ENCODE measurements around the gene EPOP.

EPOP gene

DNA sequence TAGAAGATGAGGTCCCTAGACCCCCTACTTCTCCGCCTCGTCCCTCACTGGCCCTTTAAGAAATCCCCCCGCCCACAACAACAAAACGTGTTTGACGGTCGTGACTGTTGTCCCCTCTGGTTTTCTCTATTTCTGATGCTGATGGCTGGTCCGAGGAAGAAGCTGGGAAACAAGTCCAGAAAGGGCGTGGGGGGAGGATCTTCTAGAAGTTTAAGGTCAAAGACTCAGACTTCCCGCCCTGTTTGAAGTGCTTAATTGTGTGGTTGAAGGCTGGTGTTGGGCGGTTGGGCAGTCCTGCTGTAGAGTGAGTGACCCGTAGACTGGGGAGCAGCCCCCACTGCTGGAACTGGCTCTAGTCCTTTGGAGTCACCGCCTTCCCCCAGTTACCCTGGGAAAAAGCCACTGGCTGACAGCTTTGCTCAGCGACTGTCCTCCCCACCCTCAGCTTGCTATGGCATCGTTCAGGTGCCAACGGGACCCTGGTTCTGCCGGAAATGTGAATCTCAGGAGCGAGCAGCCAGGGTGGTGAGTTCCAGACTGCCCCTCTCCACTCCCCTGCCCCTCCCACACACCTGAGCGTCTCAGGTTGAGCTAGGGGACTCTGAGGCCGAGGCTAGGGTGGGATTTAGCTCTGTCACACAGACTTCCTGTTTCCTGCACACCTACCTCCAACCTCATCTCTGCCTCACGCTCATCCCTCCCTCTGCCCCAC lies 31.9 kb upstream of the EPOP start:
- in situ Hi-C loops (cut with HindIII; ENCODE audit: low sequenced_read_pairs), result loop anchor here (5.0 kb wide), 1 partner anchor 34 kb away; the partner anchor contains the start of gene EPOP

DNA sequence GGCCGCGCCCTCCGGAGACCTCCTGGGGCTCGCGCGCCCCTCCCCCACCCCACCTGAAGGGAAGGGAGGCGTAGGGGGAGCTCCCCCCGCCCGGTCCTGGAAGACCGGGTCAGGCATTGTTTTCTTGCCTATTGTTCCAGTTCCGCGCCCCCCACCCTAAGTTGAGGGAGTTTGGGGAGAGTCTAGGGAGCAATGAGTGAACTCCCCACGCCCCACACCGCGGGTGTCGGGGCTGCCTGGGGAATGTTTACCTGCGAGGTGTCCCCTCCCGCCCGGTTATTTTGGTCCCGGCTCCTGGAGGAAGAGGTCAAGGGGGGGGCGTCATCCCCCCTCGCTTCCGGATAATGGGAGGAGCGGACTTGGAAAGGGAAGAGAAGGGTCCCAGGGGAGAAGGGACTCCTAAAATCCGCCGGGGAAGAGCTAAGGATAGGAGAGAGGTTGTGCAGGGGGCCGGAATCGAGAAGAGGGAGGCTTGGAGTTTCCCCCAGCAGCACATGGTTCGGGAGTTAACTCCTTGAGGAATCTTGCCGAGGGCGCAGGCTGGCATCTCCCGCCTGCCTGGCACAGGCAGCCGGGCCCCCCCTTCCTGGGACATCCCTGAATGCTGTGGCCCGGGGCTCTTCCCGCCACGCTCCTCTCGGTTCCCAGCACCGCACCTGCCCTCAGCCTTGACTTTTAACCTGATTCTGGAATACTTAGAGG lies 31.2 kb upstream of the EPOP start:
- in situ Hi-C loops (cut with HindIII; ENCODE audit: low sequenced_read_pairs), result loop anchor here (5.0 kb wide), 1 partner anchor 34 kb away; the partner anchor contains the start of gene EPOP

DNA sequence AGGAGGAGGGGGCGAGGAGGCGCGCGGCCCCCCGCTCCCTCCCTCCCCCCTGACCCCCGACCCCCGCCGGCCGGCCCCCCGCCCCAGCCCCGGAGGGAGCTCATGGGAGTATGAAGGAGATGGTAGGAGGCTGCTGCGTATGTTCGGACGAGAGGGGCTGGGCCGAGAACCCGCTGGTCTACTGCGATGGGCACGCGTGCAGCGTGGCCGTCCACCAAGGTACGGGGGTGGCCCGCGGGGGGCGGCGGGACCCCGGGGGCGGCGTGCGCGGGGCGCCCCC lies 30.7 kb upstream of the EPOP start:
- in situ Hi-C loops (cut with HindIII; ENCODE audit: low sequenced_read_pairs), result loop anchor here (5.0 kb wide), 1 partner anchor 33 kb away; the partner anchor contains the start of gene EPOP

DNA sequence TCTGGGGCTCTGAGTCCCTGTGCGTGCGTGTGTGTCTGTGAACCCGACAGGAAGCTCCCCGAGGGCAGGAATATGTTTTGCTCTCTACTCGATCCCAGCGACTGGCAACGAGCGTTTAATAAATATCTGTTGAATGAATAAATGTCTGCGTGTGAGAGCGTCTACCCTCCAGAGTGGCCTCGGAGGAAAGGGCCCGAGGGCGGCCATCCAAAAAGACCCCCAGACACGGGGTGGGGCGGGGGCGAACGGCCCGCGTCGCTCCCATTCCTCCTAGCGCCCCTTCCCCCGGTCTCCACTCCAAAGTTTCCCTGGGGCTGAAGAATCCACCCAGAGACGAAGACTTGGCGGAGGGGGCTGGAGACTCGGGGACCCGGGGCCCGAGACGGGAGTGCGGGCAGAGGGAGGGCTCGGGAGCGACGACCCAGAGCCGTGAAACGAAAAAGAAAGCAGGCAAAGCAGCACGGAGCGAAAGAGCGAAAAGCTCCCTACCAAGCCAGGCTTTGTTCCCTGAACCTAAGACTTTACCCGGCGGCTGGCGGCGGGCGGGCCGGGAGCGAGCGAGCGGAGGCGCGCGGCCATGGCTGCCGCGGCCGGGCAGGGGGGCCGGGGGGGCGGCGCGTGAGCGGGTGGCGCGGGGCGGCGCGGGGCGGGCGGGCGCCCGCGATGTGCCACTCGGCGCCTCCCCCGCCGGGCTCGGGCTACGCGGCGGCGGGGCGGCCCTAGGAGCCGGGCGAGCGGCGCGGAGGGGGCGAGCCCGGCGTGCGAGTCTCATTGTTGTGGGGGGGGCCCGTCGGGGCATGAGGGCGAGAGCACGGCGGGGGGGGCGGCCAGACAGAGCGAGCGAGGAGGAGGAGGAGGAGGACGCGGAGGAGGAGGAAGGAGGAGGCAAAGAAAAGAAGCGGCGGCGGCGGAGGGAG lies 30.1 kb upstream of the EPOP start, which contains the start of gene MLLT6:
MLLT6 (plus strand) TSS at position 668 of the 917 bp plus-strand sequence. CDS start 360 bp downstream, outside the sequence.
- in situ Hi-C loops (cut with HindIII; ENCODE audit: low sequenced_read_pairs), result loop anchor here (5.0 kb wide), 1 partner anchor 33 kb away; the partner anchor contains the start of gene EPOP

DNA sequence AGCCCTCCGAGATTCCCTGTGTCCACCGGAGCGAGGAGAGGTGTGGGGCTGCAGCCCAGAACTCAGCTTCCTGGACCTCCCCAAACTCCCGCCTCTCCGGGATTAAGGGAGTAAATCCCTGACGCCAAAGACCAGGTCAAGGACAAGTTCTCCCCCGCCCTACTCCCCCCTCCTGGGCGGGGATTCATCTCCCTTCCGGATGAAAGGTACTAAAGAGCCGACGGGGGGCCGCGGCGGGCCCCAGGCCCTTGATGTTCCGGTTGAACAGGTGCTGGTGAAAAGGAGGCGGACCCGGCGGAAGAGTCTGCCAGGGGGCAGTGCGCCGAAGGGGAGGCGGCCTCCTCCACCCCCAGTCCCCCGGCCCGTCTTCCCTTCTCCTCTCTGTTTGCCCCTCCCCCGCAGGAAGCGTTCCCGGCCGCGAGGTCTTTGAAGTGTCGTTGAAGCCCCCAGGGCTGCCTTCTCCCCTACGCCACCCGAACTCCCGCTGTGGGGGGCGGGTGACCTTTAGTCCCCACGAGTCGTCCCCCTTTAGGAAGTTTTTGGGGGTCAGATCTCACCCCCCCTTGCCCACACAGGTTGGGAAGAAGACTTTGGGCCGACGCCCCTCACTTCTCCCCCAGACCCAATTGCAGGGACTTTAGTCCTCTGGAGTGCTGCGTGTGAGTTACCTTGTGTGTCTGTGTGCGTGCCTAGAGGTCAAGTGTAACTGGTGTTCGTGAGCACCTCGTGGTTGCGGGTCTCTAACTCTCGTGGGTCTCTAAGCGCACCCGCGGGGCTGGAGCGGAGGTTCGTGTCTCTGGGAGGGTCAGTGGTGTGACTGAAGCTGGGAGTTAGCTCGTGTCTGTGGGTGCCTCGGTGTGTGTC lies 29.2 kb upstream of the EPOP start:
- in situ Hi-C loops (cut with HindIII; ENCODE audit: low sequenced_read_pairs), result no loop called here

DNA sequence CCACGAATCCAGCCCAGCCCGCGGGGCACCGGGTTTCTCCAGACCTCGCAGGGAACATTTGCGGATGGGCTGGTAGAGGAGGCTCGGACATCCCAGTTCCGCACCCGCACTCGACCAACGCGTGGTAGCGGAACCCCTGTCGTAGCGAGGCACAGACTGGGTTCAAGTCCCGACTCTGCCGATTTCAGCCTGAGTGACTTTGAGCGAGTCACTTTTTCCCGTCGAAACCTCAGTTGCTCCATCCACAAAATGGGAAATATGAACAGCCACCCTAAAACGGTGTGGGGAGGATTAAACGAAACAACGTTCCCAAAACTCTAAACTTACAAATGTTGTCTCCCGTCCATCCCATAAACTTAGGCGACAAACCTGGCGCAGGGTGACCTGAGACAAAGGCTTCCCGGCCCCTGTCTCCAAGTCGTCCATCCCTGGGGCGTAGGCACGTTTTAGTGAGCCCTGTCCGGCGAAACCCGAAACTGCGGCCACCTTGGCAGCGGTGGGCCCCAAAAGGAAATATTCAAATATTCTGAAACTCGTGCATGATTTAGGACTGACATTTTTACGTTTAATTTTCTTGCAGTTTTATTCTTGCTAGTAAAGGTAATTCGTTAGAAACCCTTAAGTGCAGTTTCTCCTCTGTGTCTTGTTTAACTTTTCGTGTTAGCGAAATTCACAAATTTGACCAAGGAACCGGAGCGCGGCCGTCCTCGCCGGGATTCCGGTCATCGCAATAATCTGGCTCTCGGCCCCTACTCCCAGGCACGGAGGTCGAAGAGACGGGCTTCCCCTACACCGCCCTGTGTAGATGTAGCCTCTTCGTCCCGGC lies 28.4 kb upstream of the EPOP start:
- in situ Hi-C loops (cut with HindIII; ENCODE audit: low sequenced_read_pairs), result no loop called here

DNA sequence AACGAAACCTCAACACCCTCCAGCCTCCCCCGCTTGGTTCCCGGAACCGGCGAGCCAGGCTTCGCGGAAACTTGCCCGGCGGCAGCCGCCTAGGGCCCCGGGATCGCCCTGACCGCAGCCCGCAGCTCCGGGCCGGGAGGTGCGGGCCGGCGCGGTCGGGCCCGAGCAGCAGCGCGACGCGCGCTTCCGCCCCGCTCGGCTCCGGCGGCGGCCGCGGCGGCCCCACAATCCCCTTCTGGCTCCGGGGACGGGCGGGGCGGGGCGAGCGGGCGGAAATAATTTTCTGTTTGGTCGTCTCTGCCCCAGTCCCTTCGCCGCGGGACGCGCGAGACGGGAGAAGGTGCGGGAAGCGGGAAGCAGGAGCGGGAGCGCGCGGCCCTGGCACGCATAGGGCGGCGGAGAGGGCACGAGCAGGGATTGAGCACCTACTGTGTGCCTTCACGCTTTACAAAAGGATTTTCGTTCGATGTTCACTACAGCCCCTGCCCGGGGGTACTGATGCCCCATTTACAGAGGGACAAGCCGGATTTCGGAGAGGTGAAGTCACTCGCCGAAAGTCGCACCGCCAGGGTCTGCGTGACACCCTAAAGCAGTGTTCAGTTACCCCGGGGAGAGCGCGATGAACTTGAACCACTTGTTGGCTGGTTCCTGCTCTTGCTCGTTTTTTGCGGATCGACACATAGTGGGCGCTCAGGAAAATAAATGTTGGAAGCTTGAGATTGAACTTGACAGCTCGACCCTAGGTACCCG lies 27.6 kb upstream of the EPOP start:
- in situ Hi-C loops (cut with HindIII; ENCODE audit: low sequenced_read_pairs), result no loop called here

DNA sequence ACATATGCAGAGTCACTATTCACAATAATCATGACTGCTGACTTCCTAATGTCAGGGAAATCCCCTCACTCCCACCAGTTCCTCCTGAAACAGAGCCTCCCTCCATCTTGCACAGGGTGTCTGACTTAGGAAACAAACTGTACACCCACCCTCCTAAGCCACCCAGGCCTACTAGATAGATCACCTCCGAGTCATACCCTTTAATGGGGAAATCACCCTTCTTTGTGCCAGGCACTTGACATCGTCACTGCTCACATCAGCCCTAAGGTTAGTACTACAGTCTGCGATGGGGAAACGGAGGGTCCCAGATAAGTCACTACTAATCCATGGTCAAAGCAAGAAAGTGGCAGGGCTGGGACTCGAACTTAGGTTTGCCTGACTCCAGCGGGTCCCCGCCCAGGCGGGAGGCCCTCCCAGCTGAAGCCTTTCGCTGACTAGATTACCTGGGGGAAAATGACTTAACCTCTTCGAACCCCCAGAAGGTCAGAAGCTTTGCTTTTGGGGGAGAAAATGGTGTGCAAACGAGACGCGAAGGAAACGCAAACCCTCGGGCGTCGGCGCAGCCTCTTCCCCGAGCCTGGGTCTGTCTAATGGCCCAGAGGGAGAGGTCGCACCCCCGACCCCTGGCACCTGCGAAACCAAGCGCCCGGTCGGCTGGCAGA lies 26.9 kb upstream of the EPOP start:
- in situ Hi-C loops (cut with HindIII; ENCODE audit: low sequenced_read_pairs), result no loop called here

DNA sequence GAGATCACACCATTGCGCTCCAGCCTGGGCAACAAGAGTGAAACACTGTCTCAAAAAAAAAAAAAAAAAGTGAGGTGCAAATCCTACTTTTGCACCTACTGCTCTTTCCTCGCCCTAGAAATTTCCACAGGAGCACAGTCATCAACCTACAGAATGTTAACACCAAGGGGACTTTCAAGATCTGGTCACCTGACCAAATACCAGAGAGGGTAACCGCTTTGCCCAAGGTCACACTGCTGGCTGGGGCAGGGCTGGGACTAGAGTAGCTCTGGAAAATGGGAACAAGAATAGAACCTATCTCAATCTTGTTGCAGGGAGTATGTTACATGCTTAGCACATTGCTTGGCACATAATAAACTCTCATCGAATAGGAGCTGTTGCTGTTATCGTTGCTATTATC lies 24.0 kb upstream of the EPOP start:
- in situ Hi-C loops (cut with HindIII; ENCODE audit: low sequenced_read_pairs), result no loop called here

DNA sequence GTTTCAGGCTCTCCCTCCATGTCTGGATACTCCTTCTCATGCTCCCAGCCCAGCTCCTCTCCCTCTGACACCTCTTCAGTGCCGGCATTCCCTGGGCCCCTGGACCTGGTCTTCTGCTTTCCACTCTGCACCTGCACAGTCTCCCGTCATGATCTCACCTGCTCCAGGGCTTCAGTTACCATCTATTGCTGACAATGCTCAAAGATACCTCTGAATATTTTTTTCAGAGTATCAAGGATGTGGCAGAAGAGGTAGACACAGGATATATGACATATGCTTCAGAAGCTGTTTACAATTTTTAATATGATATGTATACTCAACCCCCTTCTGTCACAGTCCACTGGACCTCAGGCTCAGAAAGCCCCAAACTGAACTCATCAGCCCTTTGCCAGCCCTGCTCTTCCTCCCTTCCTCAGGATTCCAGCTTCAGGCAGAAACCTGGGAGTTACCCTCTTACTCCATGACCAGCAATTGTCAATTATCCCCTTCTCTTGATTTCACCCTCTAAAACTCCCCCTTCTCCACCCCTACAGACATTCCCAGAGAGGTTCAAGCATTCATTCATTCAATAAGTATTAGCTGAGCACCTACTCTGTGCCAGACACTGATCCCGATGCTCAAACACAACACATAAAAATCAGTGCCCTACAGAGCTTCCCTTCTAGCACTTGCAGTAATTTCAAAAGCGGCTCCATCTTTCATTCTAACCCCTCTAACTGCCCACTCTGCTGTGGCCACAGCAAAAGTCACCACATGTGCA lies 22.5 kb upstream of the EPOP start:
- in situ Hi-C loops (cut with HindIII; ENCODE audit: low sequenced_read_pairs), result no loop called here

DNA sequence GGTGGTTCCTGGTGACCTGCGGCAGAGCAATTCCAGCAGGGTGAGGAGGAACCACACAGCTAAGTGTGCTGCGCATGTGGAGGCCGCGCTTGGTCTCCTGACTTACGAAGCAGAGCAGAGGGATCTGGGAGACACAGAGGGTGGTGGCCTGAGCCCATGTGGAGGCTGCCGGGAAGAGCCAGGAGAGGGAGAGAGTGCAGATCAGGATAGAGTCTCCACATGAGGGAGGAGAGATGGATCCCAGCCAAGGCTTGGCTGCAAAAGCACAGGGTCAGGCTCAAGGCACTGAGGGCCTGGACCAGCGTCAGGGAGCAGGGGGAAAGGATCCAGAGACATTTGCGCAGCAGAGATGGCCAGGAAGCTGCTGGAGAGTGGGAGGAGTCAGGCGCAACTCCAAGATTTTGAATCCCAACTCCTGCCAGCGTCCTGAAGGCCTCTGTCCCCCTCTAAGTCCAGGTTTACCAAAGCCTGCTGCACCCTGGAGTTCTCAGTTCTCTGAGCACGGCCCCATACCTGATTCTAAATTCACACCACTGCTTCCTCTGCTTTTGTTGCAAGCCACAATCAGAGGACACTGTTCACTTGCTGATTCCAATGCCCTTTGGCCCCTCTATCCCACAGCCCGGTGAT lies 19.1 kb upstream of the EPOP start:
- in situ Hi-C loops (cut with HindIII; ENCODE audit: low sequenced_read_pairs), result no loop called here

DNA sequence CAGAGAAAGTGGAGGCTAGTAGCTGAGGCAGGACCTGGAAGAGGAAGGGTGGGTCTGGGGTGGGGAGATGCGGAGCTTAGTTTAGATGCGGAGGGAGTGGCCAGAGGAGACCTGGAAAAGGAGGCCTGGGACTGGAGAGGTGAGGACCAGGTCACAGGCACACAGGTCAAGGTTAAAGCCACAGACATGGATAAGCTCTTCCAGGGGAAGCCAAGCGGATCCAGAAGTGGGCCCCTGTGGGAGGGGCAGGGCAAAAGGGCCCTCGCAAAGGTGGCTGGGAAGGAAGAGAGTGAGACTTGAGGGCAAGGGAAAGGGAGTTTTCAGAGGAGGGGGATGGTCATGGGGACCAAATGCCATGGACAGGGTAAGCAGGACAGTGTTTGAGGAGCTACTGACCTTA lies 16.4 kb upstream of the EPOP start:
- in situ Hi-C loops (cut with HindIII; ENCODE audit: low sequenced_read_pairs), result no loop called here

DNA sequence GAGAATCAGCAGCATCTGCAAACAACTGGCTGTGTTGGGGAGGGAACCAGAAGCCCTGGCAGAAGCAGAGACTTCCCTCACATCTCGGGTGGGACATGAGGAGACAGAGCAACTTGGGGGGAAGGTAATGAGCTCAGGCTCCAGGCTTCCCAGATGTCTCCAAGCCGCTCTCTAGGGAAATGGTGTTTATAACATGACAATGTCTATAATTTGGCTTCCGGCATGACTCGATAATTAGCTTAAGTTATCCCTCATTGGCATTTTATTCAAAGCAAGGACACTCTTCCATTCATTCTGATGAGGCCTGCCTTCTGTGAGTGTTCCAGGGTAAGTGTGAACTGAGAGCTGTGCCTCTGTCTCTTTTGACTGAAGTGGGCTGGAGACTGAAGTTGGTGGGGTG lies 15.6 kb upstream of the EPOP start:
- in situ Hi-C loops (cut with HindIII; ENCODE audit: low sequenced_read_pairs), result no loop called here

DNA sequence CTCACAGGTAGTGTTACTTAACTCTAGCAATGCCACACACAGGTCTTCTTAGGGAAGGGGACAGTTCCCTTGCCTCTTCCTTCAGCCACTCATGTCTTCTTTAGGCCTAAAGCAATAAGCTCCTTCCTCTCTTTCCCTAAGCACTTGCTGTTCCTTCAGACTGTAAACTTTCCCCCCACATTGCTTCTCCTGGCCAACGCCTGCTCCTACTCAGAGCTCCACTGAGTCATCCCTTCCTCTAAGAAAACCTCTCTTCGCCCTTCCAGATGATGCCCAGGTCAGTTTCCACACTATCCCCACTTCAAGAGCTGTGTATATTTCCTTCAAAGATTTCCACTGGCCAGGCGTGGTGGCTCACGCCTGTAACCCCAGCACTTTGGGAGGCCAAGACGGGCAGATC lies 12.5 kb upstream of the EPOP start:
- in situ Hi-C loops (cut with HindIII; ENCODE audit: low sequenced_read_pairs), result loop anchor here (10.0 kb wide), 1 partner anchor 252 kb away; no protein-coding TSS in a partner anchor

DNA sequence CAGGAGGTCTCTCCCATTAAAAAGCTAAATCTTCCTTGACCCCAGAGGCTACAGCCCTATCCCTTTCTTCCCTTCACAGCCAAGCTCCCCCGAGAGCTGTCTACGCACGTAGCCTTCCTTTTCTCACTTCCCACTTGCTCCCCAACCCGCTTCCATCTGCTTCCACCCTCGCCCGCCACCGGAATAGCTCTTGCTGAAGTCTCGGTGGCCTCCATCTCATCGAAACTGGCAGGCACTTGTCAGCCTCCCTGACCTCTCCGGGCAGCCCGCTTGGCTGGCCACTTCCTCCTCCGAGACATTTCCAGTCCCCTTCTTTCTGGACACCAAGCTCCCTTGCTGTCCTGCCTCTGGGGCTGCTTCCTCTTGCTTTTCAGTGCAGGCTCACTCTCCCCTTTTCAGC lies 10.7 kb upstream of the EPOP start:
- in situ Hi-C loops (cut with HindIII; ENCODE audit: low sequenced_read_pairs), result loop anchor here (10.0 kb wide), 1 partner anchor 251 kb away; no protein-coding TSS in a partner anchor

DNA sequence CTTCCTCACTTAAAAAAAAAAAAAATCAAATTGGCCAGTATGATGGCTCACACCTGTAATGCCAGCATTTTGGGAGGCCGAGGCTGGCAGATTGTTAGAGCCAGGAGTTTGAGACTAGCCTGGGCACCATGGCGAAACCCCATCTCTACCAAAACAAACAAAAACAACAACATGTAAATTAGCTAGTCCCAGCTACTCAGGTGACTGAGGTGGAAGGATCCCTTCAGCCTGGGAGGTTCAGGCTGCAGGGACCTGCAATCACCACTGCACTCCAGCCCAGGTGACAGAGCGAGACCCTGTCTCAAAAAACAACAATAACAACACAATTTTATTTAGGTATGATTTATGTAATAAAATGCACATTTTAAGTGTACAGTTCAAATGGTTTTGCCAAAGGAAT lies 6.3 kb upstream of the EPOP start:
- in situ Hi-C loops (cut with HindIII; ENCODE audit: low sequenced_read_pairs), result loop anchor here (10.0 kb wide), 1 partner anchor 246 kb away; no protein-coding TSS in a partner anchor

DNA sequence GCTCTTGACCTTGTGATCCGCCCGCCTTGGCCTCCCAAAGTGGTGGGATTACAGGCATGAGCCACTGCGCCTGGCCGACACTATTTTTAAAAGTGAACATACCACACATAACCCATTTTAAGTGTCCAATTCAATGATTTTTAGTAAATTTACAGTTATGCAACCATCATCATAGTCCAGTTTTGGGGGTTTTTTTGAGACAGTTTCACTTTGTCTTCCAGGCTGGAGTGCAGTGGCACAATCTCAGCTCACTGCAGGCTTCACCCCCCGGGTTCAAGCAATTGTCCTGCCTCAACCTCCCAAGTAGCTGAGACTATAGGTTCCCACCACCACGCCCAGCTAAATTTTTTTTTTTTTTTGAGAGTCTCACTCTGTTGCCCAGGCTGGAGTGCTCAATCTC lies 3.1 kb upstream of the EPOP start:
- in situ Hi-C loops (cut with HindIII; ENCODE audit: low sequenced_read_pairs), result no loop called here

Data from endothelial cell of hepatic sinusoid (primary cell).